ENCODE measurements around the gene MYO1D. TPM values are rescaled to one million over a fixed set of nuclear protein-coding genes. Genes with fewer than 3 reads are reported as not detected.

Gene MYO1D
- total RNA-seq, 1 donor from 2014 or later: 27.7 TPM

- Mint-ChIP-seq H3K27me3 (no peaks in the 10 kb centered on the region), H3K27ac (no peak overlapping the region), H3K4me1 (peaks cover 4% of the 10 kb centered on the region), H3K9me3 (no peaks in the 10 kb centered on the region), H3K4me3 (no peak overlapping the region), H3K36me3 (ENCODE audit: low read depth) (no peaks in the 10 kb centered on the region)
- intact Hi-C loops (cut with micrococcal nuclease): no loop called here
- no peak for DNase-seq
- TF ChIP-seq, protein P1, sequence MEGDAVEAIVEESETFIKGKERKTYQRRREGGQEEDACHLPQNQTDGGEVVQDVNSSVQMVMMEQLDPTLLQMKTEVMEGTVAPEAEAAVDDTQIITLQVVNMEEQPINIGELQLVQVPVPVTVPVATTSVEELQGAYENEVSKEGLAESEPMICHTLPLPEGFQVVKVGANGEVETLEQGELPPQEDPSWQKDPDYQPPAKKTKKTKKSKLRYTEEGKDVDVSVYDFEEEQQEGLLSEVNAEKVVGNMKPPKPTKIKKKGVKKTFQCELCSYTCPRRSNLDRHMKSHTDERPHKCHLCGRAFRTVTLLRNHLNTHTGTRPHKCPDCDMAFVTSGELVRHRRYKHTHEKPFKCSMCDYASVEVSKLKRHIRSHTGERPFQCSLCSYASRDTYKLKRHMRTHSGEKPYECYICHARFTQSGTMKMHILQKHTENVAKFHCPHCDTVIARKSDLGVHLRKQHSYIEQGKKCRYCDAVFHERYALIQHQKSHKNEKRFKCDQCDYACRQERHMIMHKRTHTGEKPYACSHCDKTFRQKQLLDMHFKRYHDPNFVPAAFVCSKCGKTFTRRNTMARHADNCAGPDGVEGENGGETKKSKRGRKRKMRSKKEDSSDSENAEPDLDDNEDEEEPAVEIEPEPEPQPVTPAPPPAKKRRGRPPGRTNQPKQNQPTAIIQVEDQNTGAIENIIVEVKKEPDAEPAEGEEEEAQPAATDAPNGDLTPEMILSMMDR (IDR thresholded peaks at IDR 0.05): no peak
- ChIA-PET CTCF (no interaction called here), POLR2A (no interaction called here)
- no peak for ATAC-seq (ENCODE audit: low read depth)
Observed at GRCh38 chr17:32541640-32542039, 335.3 kb downstream of the MYO1D start.

DNA sequence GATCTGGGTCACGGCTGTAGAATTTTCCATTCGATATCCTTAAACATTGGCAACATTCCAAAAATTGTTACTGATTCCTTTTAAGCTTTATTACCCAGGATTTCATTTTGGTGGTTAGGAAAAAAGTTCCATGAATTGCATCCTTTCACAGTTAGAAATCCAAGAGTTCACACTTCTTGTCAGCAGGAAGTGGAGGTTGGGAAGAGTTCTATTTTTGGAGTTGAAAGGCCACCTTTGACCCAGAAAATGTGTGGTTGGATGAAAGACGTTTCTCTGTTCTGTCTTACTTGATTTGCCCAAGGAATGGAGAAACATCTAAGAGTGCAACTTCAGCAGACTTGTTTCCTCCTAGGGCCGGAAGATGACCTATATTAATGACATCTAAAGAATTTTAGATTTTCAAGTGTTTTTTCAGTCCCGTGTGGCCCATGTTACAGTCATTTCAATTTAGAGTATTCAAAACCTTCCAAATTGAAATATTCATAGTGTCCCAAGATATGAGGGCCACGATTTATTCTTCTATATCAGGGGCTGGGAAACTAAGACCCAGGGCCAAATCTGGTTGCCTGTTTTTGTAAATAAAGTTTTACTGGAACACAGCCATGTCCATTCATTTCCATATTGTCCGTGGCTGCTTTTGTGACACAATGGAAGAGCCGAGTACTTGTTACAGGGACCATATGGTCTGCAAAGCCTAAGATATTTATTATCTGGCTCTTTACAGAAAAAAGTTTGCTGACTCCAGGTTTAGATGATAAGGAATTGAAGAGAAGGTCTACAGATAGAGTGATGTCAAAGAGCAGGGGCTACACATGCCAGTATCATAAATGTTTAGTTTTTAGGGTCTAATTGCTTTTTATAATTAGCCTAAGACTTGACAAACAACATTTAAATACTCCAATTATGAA is 339.9 kb downstream of the MYO1D start:
- no peaks in the 10 kb centered on the region for H3K4me1 Mint-ChIP-seq

DNA sequence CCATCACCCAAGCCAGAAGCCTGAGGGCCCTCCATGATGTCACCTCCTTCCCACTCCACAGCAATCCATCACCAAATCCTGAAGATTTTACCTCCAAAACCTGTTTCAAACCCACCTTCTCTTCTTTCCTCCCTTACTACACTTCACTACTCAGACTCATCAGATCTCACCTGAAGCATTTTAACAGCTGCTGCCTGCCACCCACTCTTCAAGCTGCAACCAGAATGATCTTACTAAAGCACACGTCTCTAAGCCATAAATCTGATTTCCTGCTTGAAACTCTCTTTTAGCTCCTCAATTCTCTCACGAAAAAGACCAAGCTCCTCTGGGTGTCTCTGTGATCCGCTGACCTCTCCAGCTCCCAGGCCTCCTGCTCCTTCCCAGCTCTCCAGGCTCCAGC is 343.6 kb downstream of the MYO1D start:
- CTCF ChIA-PET: no interaction called here
- no peak overlapping the region for H3K27ac Mint-ChIP-seq
- peaks cover 8% of the 10 kb centered on the region for H3K4me1 Mint-ChIP-seq
- ATAC-seq (ENCODE audit: low read depth) (no peak), DNase-seq (no peak)
- TF ChIP-seq, protein P1 (IDR thresholded peaks at IDR 0.05): no peak
- H3K4me3 Mint-ChIP-seq: no peak overlapping the region
- H3K9me3 Mint-ChIP-seq: no peaks in the 10 kb centered on the region
- no peaks in the 10 kb centered on the region for H3K27me3 Mint-ChIP-seq
- intact Hi-C loops (cut with micrococcal nuclease): no loop called here
- H3K36me3 Mint-ChIP-seq (ENCODE audit: low read depth): no peaks in the 10 kb centered on the region
- POLR2A ChIA-PET: interaction anchor here (2.1 kb wide), 1 partner anchor 9 kb away, joined by 12 read pairs; no protein-coding TSS in a partner anchor

More for the DNA sequence above, 339.9 kb downstream of the MYO1D start:
- CTCF ChIA-PET: interaction anchor here (1.2 kb wide), 1 partner anchor 74 kb away, joined by 3 read pairs; no protein-coding TSS in a partner anchor
- ATAC-seq (ENCODE audit: low read depth) (no peak), DNase-seq (no peak)
- Mint-ChIP-seq H3K27me3 (no peaks in the 10 kb centered on the region), H3K4me3 (no peak overlapping the region), H3K36me3 (ENCODE audit: low read depth) (no peaks in the 10 kb centered on the region), H3K9me3 (no peaks in the 10 kb centered on the region), H3K27ac (no peak overlapping the region)
- TF ChIP-seq, protein P1 (IDR thresholded peaks at IDR 0.05): no peak
- intact Hi-C loops (cut with micrococcal nuclease): no loop called here
- POLR2A ChIA-PET: no interaction called here

GRCh38 chr17:32529604-32530003 is 347.3 kb downstream of the MYO1D start:
- CTCF ChIA-PET: interaction anchor here (0.6 kb wide), 1 partner anchor 68 kb away, joined by 3 read pairs; no protein-coding TSS in a partner anchor
- DNase-seq (no peak), ATAC-seq (ENCODE audit: low read depth) (no peak)
- POLR2A ChIA-PET: no interaction called here
- Mint-ChIP-seq H3K4me1 (peaks cover 34% of the 10 kb centered on the region), H3K4me3 (no peak overlapping the region), H3K9me3 (no peaks in the 10 kb centered on the region), H3K27ac (no peak overlapping the region), H3K36me3 (ENCODE audit: low read depth) (no peaks in the 10 kb centered on the region), H3K27me3 (no peaks in the 10 kb centered on the region)
- TF ChIP-seq, protein P1 (IDR thresholded peaks at IDR 0.05): no peak
- intact Hi-C loops (cut with micrococcal nuclease): no loop called here

DNA sequence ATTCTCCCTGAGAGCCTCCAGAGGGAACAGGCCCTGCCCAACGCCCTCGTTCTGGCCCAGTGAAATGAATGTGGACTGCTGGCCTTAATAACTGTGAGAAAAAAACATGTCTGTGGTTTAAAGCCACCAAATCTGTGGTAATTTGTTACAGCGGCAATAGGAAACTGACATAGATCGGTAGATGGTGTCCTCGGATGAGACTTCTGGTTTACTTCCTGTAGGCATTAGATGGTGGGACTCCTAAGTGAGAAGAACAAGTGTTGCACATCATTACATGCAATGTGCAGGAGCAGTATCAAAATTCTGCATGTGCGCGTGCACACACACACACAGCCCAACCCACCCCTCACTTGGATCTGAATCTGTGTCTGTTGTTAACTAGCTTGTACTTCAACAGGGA is 348.1 kb downstream of the MYO1D start:
- CTCF ChIA-PET: interaction anchor here (0.6 kb wide), 1 partner anchor 67 kb away, joined by 3 read pairs; no protein-coding TSS in a partner anchor
- TF ChIP-seq, protein P1 (IDR thresholded peaks at IDR 0.05): no peak
- POLR2A ChIA-PET: no interaction called here
- Mint-ChIP-seq H3K4me3 (no peak overlapping the region), H3K4me1 (peaks cover 42% of the 10 kb centered on the region), H3K36me3 (ENCODE audit: low read depth) (no peaks in the 10 kb centered on the region), H3K9me3 (no peaks in the 10 kb centered on the region), H3K27ac (peak overlapping the region; percentile 25), H3K27me3 (no peaks in the 10 kb centered on the region)
- no peak for DNase-seq
- no peak for ATAC-seq (ENCODE audit: low read depth)
- intact Hi-C loops (cut with micrococcal nuclease): no loop called here

All from activated B cell treated with CpG ODN at 0.5 μM for 24 hours (primary cell).